ENCODE results near the gene SEC31A.

- TF ChIP-seq CTCF (IDR thresholded peaks at IDR 0.05; ENCODE audit: insufficient read depth, low read length) (no peak), POLR2AphosphoS5 (IDR thresholded peaks at IDR 0.05; ENCODE audit: low read depth) (no peak), GABPA (IDR thresholded peaks at IDR 0.05; ENCODE audit: low read depth) (no peak)
- TF ChIP-seq, protein P1, sequence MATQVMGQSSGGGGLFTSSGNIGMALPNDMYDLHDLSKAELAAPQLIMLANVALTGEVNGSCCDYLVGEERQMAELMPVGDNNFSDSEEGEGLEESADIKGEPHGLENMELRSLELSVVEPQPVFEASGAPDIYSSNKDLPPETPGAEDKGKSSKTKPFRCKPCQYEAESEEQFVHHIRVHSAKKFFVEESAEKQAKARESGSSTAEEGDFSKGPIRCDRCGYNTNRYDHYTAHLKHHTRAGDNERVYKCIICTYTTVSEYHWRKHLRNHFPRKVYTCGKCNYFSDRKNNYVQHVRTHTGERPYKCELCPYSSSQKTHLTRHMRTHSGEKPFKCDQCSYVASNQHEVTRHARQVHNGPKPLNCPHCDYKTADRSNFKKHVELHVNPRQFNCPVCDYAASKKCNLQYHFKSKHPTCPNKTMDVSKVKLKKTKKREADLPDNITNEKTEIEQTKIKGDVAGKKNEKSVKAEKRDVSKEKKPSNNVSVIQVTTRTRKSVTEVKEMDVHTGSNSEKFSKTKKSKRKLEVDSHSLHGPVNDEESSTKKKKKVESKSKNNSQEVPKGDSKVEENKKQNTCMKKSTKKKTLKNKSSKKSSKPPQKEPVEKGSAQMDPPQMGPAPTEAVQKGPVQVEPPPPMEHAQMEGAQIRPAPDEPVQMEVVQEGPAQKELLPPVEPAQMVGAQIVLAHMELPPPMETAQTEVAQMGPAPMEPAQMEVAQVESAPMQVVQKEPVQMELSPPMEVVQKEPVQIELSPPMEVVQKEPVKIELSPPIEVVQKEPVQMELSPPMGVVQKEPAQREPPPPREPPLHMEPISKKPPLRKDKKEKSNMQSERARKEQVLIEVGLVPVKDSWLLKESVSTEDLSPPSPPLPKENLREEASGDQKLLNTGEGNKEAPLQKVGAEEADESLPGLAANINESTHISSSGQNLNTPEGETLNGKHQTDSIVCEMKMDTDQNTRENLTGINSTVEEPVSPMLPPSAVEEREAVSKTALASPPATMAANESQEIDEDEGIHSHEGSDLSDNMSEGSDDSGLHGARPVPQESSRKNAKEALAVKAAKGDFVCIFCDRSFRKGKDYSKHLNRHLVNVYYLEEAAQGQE (IDR thresholded peaks at IDR 0.05; ENCODE audit: insufficient replicate concordance, low read depth): no peak
Observed at GRCh38 chr4:82934441-82934840, 43.5 kb upstream of the SEC31A start.

Measured in HL-60 (cell line).